ENCODE results near the gene ANKRD12. TPM values are rescaled to one million over a fixed set of nuclear protein-coding genes. Genes with fewer than 3 reads are reported as not detected.
"Not testable (repeated sequence)": the region's sequence is repeated elsewhere in the genome, so short reads cannot be mapped to it uniquely, and the experiment has no call there.

Gene ANKRD12
- 10 to 100 TPM; 12.3 to 38.7 (median 21.4) TPM for total RNA-seq
- long read RNA-seq, partial matches to known transcripts, result 5 of 10 reads
- long read RNA-seq, other reads (novel, unspliced or antisense), result 5 of 10 reads

GRCh38 chr18:9136315-9137155 lies at the start of gene ANKRD12:
ANKRD12 (plus strand) TSS chr18:9136781; CDS start chr18:9182433, 45,652 bp downstream.
- Histone ChIP-seq H3K4me1 (peaks cover 0 to 66% (median 25%) of the 10 kb centered on the region in 4 donors), H3K4me3 (peak within 1 kb of the TSS; percentile 52 to 77 (median 64)), H3K27ac (peak within 1 kb of the TSS; percentile 92 to 94 (median 93)), H3K9me3 (no peaks in the 10 kb centered on the region), H3K27me3 (no peaks in the 10 kb centered on the region), H3K36me3 (peaks cover 3 to 14% (median 8%) of the 10 kb centered on the region in 4 donors)
- intact Hi-C loops (cut with DNase I), result no loop called here
- WGBS (ENCODE audit: insufficient coverage, low coverage, low lambda C conversion rate, missing lambda C conversion rate), result 0% methylated on average over 37 of the region's 95 CpGs
- TF ChIP-seq POLR2A (IDR thresholded peaks at IDR 0.05) (peak; percentile 89), CTCF (IDR thresholded peaks at IDR 0.05) (no peak)
- DNase-seq (peak; percentile 98 to 99 (median 99)), ATAC-seq (peak; percentile 85 to 96 (median 92))

- no peak overlapping the region for H3K27ac ChIP-seq
- no peak for TF ChIP-seq CTCF (IDR thresholded peaks at IDR 0.05)
- TF ChIP-seq POLR2A (IDR thresholded peaks at IDR 0.05), result no peak
- 96% methylated on average over 2 of the region's 2 CpGs for whole genome bisulfite sequencing (ENCODE audit: insufficient coverage, low coverage, low lambda C conversion rate, missing lambda C conversion rate)
- H3K27me3 ChIP-seq, result no peaks in the 10 kb centered on the region
- intact Hi-C loops (cut with DNase I), result no loop called here
- DNase-seq, result no peak
- no peaks in the 10 kb centered on the region for H3K9me3 ChIP-seq
- ATAC-seq, result no peak
- H3K4me1 ChIP-seq, result peaks cover 0 to 2% (median 0%) of the 10 kb centered on the region in 4 donors
- no peak overlapping the region for H3K4me3 ChIP-seq
- no peaks in the 10 kb centered on the region for H3K36me3 ChIP-seq
Measured at GRCh38 chr18:9087144-9087543, 49.4 kb upstream of the ANKRD12 start.

- Histone ChIP-seq H3K27ac (no peak overlapping the region), H3K36me3 (no peaks in the 10 kb centered on the region), H3K27me3 (no peaks in the 10 kb centered on the region), H3K4me1 (peaks cover 0 to 11% (median 0%) of the 10 kb centered on the region in 4 donors), H3K9me3 (no peaks in the 10 kb centered on the region), H3K4me3 (no peak overlapping the region)
- no peak for TF ChIP-seq POLR2A (IDR thresholded peaks at IDR 0.05)
- TF ChIP-seq CTCF (IDR thresholded peaks at IDR 0.05), result no peak
- no peak for DNase-seq
- no peak for ATAC-seq
- 87% methylated on average over 5 of the region's 5 CpGs for WGBS (ENCODE audit: insufficient coverage, low coverage, low lambda C conversion rate, missing lambda C conversion rate)
- intact Hi-C loops (cut with DNase I), result no loop called here
Measured at GRCh38 chr18:9088252-9088651, 48.3 kb upstream of the ANKRD12 start.

GRCh38 chr18:9088727-9089126 lies 47.9 kb upstream of the ANKRD12 start:
- H3K4me3 ChIP-seq; H3K9me3 ChIP-seq; H3K27me3 ChIP-seq; H3K36me3 ChIP-seq; intact Hi-C loops (cut with DNase I); H3K27ac ChIP-seq; DNase-seq; ATAC-seq: not testable (repeated sequence)
- WGBS (ENCODE audit: insufficient coverage, low coverage, low lambda C conversion rate, missing lambda C conversion rate), result 95% methylated on average over 2 of the region's 2 CpGs
- H3K4me1 ChIP-seq, result peaks cover 0 to 15% (median 1%) of the 10 kb centered on the region in 4 donors

GRCh38 chr18:9090578-9090977 lies 46.0 kb upstream of the ANKRD12 start:
- Histone ChIP-seq H3K4me1 (peaks cover 0 to 31% (median 6%) of the 10 kb centered on the region in 4 donors), H3K9me3 (no peaks in the 10 kb centered on the region), H3K36me3 (no peaks in the 10 kb centered on the region), H3K4me3 (no peak overlapping the region), H3K27ac (no peak overlapping the region), H3K27me3 (no peaks in the 10 kb centered on the region)
- DNase-seq (no peak), ATAC-seq (no peak)
- intact Hi-C loops (cut with DNase I), result no loop called here
- TF ChIP-seq CTCF (IDR thresholded peaks at IDR 0.05) (no peak), POLR2A (IDR thresholded peaks at IDR 0.05) (no peak)
- 88% methylated on average over 5 of the region's 5 CpGs for WGBS (ENCODE audit: insufficient coverage, low coverage, low lambda C conversion rate, missing lambda C conversion rate)
